ENCODE data around the gene TTLL12. TPM values are rescaled to one million over a fixed set of nuclear protein-coding genes. Genes with fewer than 3 reads are reported as not detected.

The TTLL12 gene
- total RNA-seq, 2 donors from 2014 or later = 13.9 to 16.0 TPM

DNA sequence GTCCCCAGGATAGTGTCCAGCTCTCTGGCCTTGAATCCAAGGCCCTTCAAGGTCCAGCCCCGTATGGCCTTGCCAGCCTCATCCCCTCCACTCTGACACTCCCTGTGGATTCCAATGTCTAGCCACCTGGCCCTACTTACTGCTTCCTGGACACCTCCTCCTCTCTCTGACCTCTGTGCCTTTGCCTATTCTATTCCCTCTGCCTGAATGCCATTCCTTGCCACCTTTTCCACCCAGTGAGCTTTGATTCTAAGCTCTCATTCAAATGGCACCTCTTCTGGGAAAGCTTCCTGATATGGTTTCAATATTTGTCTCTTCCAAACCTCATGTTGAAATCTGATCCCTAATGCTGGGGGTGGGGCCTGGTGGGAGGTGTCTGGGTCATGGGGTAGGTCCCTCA, 31.9 kb upstream of the TTLL12 start:
- DNase-seq (ENCODE audit: low spot score) = no peak
- intact Hi-C loops (cut with DNase I) = loop anchor here in 1 of 2 donors (1.0 kb wide), 1 partner anchor 15 kb away; no protein-coding TSS in a partner anchor

DNA sequence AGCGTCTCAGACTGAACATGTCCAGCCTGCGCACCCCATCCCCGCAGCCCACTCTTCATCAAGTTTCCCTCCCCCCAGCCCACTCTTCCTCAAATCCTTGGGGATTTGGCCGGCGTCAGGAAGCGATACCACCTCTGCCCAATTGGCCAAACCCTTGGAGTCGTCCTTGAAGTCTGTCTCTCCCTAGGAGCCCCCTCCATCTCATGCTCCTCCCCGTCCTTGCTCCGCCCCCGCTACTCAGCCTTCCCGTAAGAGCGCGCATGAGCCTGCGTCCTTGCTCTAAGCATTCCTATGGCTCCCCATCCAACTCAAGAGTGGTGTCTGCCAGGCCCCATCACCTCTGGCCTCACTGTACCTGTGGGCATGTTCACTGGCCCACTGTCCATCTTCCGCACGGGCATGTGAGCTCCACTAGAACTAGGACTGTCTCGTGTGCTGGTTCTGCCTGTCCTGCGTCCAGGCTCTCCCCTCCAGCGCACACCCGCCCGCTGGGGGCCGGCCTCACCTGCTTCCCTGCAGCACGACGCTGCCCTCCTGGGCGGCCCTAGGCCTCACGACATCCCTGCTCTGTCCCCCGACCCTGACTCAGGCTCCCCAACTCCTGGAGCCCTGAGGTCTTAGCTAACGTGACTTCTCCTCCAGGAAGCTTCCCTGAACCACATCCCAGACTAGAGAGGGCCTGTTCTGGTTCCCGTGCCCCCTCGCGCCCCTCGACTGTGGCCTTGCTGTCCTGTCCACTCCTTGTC, 30.5 kb upstream of the TTLL12 start:
- intact Hi-C loops (cut with DNase I) = no loop called here
- DNase-seq (ENCODE audit: low spot score) = no peak

DNA sequence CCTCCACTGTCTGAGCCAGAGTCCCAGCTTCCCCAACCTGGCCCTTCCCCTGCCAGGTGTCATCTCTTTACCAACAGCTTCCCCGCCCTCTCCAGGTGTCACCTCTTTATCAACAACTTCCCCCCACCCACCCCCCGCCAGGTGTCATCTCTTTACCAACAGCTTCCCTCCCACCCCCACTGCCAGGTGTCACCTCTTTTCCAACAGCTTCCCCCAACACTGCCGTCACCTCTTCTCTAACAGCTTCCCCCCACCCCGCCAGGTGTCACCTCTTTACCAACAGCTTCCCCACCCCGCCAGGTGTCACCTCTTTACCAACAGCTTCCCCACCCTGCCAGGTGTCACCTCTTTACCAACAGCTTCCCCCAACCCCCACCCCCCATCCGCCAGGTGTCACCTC, 29.8 kb upstream of the TTLL12 start:
- no peak for DNase-seq (ENCODE audit: low spot score)
- intact Hi-C loops (cut with DNase I) = no loop called here

DNA sequence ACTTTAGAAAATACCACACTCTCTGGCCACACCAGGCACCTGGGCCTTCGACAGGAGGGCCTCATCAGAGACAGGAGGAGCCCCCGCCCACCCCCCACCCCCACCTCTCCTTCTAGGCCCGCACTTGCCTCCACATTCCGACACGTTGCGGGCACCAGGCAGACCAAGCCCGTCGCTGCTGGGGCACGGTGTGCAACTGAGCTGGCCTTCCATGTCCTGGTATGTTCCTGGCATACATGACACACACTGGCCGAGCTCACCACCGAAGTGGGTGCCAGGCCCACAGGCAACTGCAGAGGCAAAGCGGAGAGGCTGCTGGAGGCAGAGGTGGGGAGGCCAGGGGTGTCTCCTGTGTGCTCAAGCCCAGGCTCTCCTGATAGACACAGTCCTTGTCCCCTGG, 27.0 kb upstream of the TTLL12 start:
- intact Hi-C loops (cut with DNase I) = no loop called here
- no peak for DNase-seq (ENCODE audit: low spot score)

DNA sequence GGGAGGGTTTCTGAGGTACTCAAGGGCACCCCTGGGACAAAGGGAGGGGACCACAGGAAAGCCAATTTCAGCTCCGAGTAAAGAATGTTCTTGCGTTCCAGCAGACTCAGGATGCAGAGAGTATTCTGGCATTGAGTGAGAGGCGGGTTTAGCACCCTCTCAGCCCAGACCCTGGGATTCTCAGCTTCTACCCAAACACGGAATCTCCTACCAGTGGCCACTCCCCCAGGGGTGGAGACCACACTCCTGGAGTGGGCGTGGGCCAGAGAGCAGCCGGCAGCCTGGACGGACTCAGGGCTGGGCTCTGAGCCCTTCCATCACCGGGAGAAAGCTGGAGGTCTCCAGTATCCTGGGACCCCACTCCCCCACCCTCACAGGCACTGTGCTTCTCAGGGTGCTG, 26.1 kb upstream of the TTLL12 start:
- intact Hi-C loops (cut with DNase I) = no loop called here
- DNase-seq (ENCODE audit: low spot score) = no peak

DNA sequence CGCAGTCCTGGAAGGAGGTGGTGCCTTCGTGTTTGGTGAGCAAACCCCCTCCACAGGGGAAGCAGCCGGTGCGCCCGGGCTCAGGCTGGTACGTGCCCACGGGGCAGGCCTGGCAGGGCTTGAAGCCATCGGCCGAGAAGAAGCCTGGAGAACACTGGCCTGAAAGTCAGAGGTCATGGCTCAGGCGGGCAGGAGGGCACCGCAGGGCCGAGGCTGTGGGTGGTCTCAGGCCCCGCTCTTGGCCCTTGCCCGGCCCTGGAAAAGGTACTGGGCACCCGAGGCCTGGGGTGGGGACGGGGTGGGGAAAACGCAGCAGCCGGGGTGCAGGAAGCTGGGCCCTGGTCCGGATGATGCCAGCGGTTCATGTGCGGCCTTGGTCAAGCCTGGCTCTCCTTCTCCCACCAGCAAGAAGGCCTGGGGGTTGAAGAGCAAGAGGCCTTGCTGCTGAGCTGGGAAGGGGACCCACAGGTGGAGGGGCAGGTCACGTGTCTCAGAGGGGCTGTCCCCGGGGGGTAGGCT, 25.6 kb upstream of the TTLL12 start:
- DNase-seq (ENCODE audit: low spot score) = no peak
- intact Hi-C loops (cut with DNase I) = no loop called here

DNA sequence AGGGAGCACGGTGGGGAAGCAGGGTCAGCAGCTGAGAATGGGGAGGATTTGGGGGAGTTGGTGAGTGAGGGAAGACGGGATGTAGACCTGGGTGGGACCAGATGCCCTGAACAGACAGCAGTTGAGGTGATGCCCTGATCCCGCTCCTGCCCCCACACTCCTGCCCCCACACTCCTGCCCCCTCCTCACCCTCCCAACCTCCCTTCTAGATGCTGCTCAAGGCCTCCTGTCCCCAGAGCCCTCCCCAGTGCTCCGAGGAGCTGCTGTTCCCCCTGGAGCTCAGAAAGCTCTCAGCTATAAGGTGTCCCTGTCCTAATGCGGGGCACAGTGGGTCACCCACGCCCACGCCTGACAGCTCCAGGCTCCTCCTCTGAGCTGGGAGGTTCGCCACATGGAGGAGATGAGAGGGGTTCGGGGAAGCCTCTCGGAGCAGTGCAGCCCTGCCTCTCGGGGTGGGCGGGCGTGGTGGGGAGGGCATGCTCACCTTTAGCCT, 25.1 kb upstream of the TTLL12 start:
- intact Hi-C loops (cut with DNase I) = no loop called here
- DNase-seq (ENCODE audit: low spot score) = no peak

DNA sequence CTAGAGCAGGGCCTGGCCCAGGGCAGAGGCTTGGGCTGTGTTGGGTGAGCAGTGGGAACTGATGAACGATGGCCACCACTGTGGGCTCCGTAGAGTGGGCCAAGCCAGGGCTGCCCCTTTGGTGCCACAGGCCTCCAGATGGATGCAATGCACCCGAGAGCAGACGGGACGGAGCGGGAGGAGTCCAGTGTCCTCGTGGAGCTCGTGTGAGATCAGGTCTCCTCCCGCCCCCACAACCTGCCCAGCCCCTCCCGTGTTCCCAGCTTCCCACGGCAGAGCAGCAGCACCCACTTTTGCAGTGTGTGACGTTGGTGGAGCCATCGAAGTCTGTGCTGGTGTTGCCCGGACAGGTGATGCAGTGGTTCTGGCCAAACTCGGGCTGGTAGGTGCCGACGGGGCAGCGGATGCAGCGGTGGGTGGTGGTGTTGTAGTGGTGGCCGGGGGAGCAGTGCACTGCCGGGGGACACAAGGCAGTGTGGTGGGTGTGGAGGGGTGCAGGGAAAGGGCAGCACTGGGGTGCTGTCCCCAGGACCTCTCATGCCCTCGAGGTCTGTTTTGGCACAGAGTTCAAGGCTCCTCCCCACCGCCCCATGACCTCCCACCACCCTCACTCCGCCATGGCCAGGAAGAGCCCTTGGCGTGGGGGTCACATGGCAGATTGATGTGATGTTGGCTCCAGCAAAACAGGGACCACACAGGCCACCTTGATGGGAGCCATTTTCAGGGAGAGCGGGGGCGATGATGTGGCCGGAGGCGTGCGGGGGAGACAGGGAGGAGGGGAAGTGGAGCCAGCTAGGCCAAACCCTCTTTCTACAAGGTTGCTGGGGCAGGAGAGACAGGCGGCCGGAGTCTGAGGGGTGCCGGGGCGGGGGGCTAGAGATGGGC, 23.9 kb upstream of the TTLL12 start:
- DNase-seq (ENCODE audit: low spot score) = no peak
- intact Hi-C loops (cut with DNase I) = no loop called here

DNA sequence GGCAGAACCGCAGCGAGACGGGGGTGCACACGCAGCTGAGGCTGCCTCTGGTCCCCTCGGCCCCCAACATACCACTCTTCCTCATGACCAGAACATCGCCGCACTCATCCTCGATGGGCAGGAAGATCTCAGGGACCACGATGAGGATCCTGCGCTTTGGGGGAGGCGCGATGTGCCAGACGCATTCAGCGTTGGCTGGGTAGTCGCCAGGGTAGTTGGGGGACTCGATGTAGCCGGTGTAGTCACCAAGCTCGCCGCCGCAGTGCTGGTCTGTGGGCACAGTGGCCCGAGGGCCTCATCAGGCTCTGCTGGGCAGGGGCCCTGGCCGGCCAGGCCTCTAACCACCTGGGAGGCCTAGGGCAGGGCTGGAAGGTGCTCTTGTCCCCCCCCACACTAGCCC, 23.0 kb upstream of the TTLL12 start:
- intact Hi-C loops (cut with DNase I) = no loop called here
- DNase-seq (ENCODE audit: low spot score) = no peak

DNA sequence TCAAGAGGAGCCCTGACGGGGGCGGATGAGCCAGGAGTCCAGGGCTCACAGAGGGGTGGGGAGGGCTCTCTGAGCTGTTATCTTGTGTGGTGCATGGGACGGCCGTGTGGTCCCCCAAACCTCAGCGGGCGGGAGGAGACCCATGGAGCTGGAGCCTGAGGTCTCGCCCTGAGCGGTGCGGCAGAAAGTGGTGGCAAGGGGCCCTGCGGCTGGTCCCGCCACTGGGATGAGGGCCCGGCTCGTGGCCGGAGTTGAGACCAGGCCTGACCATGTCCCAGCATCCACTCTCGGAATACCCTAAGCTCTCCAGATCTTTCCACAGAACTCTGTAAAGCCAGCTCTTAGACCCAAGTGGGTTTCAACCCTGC, 22.6 kb upstream of the TTLL12 start:
- intact Hi-C loops (cut with DNase I) = no loop called here
- no peak for DNase-seq (ENCODE audit: low spot score)

DNA sequence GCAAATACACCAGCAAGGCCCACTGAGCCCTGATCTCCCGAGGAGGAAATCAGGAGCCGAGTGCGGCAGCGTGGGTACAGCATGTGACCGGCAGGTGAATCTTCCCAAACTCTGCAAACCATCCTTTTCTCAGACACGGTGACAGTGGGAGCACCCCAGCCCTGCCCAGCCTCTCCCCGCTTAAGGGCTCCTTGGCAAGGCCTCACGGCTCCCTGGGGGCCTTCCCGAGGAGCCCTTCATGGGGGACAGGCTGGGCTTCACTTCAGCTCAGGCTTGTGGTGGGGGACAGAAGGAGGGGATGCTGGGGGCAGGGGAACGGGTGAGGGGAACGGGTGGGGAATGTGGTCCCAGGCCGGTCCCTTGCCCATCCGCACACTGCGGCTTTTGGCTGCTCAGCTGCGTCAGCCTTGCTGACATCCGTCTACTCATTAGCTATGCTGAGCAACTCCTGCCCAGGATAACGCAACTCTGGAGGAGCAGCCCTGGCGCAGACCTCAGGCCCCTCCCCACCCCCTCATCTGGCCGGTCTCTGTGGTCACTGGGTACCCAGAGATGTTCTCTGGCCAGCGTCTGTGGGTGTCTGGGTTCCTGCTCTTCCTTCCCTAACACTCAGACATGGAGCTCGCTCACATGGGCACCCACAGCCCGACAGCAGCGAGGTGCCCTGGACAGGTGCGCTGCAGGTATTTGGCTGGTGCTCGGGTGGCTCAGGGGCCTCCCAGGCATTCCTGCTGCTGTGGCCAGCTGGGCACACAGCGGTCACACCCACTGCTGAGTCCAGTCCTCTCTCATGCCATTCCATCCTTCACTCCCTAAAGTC, 22.0 kb upstream of the TTLL12 start:
- no peak for DNase-seq (ENCODE audit: low spot score)
- intact Hi-C loops (cut with DNase I) = no loop called here

DNA sequence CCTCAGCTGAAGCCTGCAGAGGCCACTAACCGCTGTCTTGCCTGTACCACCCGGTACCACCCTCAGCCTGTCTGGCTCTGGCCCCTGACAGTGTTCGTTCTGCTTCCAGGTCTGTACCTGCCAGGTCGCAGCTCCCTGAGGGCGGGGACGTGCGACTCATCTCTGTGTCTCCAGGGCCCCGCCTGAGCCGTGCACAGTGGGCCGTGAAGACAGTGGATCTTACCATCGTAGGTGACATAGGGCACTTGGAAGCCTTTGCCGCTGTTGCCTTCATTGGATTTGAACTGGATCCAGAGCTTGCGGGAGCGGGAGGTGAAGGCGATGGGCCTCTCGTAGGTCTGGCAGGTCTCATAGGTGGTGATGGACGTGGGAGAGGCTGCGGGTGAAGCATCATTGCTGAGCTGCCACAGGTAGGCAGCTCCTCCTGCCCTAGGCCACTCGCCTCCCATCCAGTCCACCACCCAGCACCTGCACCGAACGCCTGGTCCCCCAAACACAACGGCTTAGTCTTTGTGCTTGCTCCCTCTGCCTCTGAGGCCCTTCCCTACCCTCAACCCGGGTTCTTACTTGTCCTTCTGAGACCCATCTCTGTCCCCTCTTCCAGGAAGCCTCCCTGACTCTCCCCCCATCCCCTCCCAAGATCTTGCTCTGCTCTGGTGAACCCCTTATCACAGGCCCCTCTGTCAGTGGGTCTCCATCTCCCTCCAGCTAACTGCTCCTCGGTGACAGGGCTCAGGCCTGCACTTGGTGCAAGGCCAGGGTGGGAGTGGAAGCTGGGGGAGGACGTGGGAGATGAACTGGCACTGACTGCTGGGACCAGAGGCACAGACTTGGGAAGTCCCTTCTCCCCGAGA, 21.1 kb upstream of the TTLL12 start:
- no peak for DNase-seq (ENCODE audit: low spot score)
- intact Hi-C loops (cut with DNase I) = no loop called here

DNA sequence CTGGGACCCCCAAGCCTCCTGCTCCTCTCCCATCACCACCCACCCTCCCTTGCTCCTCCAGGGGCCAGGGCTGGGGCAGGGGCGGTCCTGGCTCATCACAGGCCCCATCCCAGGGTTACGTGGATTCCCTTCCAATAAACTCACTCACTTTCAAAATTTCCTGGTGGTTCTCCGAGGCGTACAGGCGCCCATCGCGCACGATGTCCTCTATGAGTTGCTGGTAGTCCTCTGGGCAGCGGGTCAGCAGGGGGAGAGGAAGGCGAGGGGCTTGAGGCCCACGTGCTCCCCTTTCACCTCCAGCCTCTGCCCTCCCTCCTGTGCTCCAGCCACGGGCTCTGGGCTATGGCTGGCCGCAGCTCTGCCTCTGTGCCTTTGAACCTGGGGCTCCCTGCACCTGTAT, 20.5 kb upstream of the TTLL12 start:
- intact Hi-C loops (cut with DNase I) = no loop called here

DNA sequence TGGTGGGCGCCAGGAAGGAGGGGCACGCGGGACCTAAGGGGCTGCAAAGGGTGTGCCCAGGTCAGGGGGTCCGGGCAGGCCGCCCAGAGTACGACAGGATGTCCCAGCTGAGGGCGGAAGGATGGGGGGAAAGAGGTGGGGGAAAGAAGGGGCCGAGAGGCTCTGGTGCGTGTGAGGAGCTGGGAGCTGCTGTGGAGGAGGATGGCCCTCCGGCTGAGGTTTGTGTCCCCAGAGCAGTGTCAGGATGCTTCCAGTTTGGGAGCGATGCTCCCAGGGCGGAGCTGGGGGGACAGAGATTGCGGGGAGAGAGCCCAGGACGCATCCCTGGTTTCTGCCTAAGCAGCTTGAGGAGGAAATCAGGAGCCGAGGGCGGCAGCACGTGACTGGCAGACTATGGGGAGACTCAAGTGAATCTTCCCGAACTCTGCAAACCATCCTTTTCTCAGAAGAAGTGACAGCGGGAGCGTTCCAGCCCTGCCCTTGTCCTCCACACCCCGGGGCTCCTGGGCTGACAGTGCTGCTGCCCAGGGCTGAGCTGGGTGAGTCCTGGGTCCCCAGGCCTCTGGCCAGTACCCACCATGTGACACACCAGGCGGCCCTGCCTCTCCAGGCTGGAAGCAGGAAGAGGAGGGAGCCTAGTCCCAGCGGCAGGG, 19.7 kb upstream of the TTLL12 start:
- no peak for DNase-seq (ENCODE audit: low spot score)
- intact Hi-C loops (cut with DNase I) = no loop called here

More for the DNA sequence above, 20.5 kb upstream of the TTLL12 start:
- DNase-seq (ENCODE audit: low spot score) = no peak

DNA sequence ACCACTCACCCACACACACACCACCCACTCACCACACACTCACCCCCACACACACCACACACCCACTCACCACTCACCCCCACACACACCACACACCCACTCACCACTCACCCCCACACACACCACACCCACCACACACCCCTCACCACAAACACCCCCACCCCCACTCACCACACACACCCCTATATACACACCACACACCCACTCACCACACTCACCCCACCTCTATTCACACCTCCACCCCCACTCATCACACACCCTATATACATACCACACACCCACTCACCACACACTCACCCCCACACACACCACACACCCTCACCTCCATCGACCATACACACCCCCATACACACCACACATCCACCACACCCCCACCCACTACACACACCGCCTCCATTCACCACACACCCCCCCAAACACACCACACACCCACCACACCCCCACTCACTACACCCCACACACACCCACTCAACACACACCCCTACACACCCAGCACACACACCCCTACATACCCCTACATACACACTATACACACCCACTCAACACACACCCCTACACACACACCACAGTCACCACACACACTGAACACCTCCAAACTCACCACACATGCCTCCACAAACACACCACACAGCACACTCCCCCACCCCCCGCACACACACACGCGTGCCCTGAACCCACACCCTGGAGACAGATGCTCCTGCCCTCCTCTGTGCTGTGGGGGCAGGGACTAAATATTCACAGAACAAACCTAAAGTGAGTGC, 19.0 kb upstream of the TTLL12 start:
- no peak for DNase-seq (ENCODE audit: low spot score)
- intact Hi-C loops (cut with DNase I) = no loop called here

DNA sequence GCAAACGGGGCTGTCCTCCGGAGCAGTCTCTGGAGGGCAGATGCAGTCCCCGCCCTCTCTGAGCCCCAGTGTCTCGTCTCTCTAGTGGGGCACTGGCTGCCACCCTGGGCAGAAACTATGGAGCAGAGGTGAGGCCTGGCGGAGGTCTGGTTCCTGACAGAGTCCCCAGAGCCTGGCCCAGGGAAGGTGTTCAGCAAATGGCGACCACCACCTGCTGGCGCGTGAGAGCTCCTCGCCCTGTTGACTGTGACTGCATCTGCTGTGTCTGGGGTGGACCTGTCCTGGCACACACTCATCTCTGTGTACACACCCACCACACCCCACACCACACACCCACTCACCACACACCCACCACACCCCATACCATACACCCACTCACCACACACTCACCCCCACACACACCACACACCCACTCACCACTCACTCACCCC, 18.3 kb upstream of the TTLL12 start:
- intact Hi-C loops (cut with DNase I) = no loop called here
- DNase-seq (ENCODE audit: low spot score) = no peak

DNA sequence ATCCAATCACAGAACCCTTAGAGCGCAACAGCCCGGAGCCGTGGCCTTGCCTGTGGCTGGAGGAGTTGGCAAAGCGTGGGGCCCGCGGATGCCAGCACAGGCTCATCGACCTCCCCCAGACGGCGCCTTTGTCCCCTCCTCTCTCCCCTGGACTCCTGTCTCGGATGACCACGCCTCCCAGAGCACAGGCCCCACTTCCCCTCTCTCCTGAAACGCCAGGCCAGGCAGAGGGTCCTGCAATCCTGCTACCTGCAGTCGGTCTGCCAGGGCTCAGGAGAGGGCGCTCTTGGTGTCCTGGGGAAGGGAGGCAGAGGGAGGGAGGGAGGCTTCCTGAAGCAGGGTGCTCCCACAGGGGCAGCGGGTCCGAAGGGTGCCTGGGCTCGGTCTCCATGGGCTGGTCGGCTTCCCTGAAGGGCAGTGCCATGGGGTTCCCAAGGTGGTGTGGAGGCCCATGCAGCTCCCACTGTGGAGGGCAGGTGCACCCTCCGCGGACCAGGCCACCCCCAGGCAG, 16.6 kb upstream of the TTLL12 start:
- intact Hi-C loops (cut with DNase I) = no loop called here
- no peak for DNase-seq (ENCODE audit: low spot score)
